NCI-H69 (cell line): ENCODE results near the gene METTL22.

Experiments used
- DNase-seq: peaks from one replicate; lab custom pipeline; 2025; lab: John Stamatoyannopoulos, UW

The METTL22 gene

GRCh38 chr16:8694795-8695728, 73.6 kb downstream of the METTL22 start:
- no peak for DNase-seq

- no peak for DNase-seq
Measured at GRCh38 chr16:8696880-8697279, 75.4 kb downstream of the METTL22 start.

GRCh38 chr16:8697965-8698364, 76.5 kb downstream of the METTL22 start:
- no peak for DNase-seq
